ENCODE data around the gene SKI. TPM values are rescaled to one million over a fixed set of nuclear protein-coding genes. Genes with fewer than 3 reads are reported as not detected.

The SKI gene
- total and polyA plus RNA-seq, 9 of the 15 experiments (the other 6 are each of a cell fraction or from before 2014, with no cell fraction given): 0.10 to 60.5 (median 4.6) TPM

DNA sequence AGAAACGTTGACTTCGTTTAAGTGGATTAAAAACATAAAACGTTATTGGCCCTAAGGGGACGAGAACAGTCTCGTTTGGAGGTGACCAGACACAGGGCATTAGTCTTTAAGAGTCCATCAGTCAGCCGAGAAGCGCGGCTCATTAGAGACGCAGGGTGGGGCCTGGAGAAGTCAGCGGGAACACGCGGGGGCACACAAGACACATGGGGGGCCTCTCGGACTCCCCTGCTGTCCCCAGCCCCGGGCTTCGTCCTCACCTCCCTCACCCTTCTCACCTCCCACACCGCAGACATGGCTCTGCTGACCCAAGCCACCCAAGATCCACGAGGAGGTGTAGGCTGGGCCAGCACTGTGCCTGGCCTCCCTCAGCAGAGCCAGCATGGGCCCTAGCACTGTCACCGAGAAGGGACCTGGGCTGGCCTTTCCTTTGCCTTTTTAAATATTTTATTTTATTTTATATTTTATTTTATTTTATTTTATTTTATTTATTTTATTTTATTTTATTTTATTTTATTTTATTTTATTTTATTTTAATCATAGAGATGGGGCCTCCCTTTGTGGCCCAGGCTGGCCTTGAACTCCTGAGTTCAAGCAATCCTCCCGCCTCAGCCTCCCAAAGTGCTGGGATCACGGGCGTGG, 114.4 kb downstream of the SKI start (continued):
- TF ChIP-seq, protein P1, sequence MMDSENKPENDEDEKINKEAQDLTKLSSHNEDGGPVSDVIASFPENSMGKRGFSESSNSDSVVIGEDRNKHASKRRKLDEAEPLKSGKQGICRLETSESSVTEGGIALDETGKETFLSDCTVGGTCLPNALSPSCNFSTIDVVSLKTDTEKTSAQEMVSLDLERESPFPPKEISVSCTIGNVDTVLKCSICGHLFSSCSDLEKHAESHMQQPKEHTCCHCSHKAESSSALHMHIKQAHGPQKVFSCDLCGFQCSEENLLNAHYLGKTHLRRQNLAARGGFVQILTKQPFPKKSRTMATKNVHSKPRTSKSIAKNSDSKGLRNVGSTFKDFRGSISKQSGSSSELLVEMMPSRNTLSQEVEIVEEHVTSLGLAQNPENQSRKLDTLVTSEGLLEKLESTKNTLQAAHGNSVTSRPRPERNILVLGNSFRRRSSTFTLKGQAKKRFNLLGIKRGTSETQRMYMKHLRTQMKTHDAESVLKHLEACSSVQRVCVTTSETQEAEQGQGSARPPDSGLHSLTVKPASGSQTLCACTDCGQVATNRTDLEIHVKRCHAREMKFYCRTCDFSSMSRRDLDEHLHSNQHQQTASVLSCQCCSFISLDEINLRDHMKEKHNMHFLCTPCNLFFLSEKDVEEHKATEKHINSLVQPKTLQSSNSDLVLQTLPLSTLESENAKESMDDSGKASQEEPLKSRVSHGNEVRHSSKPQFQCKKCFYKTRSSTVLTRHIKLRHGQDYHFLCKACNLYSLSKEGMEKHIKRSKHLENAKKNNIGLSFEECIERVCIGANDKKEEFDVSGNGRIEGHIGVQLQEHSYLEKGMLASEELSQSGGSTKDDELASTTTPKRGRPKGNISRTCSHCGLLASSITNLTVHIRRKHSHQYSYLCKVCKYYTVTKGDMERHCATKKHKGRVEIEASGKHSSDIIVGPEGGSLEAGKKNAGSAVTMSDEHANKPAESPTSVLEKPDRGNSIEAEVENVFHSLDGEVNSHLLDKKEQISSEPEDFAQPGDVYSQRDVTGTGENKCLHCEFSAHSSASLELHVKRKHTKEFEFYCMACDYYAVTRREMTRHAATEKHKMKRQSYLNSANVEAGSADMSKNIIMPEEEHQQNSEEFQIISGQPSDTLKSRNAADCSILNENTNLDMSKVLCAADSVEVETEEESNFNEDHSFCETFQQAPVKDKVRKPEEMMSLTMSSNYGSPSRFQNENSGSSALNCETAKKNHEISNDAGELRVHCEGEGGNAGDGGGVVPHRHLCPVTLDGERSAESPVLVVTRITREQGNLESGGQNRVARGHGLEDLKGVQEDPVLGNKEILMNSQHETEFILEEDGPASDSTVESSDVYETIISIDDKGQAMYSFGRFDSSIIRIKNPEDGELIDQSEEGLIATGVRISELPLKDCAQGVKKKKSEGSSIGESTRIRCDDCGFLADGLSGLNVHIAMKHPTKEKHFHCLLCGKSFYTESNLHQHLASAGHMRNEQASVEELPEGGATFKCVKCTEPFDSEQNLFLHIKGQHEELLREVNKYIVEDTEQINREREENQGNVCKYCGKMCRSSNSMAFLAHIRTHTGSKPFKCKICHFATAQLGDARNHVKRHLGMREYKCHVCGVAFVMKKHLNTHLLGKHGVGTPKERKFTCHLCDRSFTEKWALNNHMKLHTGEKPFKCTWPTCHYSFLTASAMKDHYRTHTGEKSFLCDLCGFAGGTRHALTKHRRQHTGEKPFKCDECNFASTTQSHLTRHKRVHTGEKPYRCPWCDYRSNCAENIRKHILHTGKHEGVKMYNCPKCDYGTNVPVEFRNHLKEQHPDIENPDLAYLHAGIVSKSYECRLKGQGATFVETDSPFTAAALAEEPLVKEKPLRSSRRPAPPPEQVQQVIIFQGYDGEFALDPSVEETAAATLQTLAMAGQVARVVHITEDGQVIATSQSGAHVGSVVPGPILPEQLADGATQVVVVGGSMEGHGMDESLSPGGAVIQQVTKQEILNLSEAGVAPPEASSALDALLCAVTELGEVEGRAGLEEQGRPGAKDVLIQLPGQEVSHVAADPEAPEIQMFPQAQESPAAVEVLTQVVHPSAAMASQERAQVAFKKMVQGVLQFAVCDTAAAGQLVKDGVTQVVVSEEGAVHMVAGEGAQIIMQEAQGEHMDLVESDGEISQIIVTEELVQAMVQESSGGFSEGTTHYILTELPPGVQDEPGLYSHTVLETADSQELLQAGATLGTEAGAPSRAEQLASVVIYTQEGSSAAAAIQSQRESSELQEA (IDR thresholded peaks at IDR 0.05; ENCODE audit: low read depth): no peak
- TF ChIP-seq ZC3H11A (IDR thresholded peaks at IDR 0.05; ENCODE audit: low read depth, low read length): no peak

Data from K562 (cell line).